T-helper 2 cell (primary cell): Measurements from ENCODE around the gene YTHDC1.
A peak's percentile ranks its signal among the peaks of the same experiment; 100 is the strongest.

Experiments
- DNase-seq, 5 experiments: peaks; one replicate each; pipeline versions ENCODE4 v3.0.0 to v3.0.0-alpha.2; 2012 to 2022

Gene YTHDC1

GRCh38 chr4:68358988-68359387 is 9.1 kb upstream of the YTHDC1 start:
- no peak for DNase-seq

GRCh38 chr4:68352791-68353190 is 2.9 kb upstream of the YTHDC1 start:
- DNase-seq, result no peak

GRCh38 chr4:68349279-68349648 is 626 bp downstream of the YTHDC1 start:
- peak in 1 of 5 experiments; percentile 45 for DNase-seq

GRCh38 chr4:68348577-68348976 is 1.3 kb downstream of the YTHDC1 start:
- no peak for DNase-seq

GRCh38 chr4:68347845-68348244 is 2.0 kb downstream of the YTHDC1 start:
- no peak for DNase-seq

GRCh38 chr4:68346461-68346860 is 3.4 kb downstream of the YTHDC1 start:
- peak in 1 of 5 experiments; percentile 12 for DNase-seq

GRCh38 chr4:68344785-68345184 is 5.1 kb downstream of the YTHDC1 start:
- DNase-seq, result no peak

GRCh38 chr4:68344049-68344448 is 5.8 kb downstream of the YTHDC1 start:
- DNase-seq, result no peak

GRCh38 chr4:68342134-68342533 is 7.8 kb downstream of the YTHDC1 start:
- no peak for DNase-seq

GRCh38 chr4:68338625-68339024 is 11.3 kb downstream of the YTHDC1 start:
- DNase-seq, result no peak

GRCh38 chr4:68337522-68337921 is 12.4 kb downstream of the YTHDC1 start:
- DNase-seq, result no peak

GRCh38 chr4:68337004-68337403 is 12.9 kb downstream of the YTHDC1 start:
- no peak for DNase-seq

GRCh38 chr4:68336530-68336929 is 13.4 kb downstream of the YTHDC1 start:
- no peak for DNase-seq

- DNase-seq, result no peak
Observed at GRCh38 chr4:68326141-68326540, 23.7 kb downstream of the YTHDC1 start.

- no peak for DNase-seq
Observed at GRCh38 chr4:68324519-68325262, 25.2 kb downstream of the YTHDC1 start.

GRCh38 chr4:68319040-68319439 is 30.9 kb downstream of the YTHDC1 start:
- DNase-seq, result peak in 1 of 5 experiments; percentile 42

- no peak for DNase-seq
Observed at GRCh38 chr4:68316193-68316969, 33.5 kb downstream of the YTHDC1 start.

- DNase-seq, result no peak
Observed at GRCh38 chr4:68310651-68311247, 39.1 kb downstream of the YTHDC1 start.

- DNase-seq, result no peak
Observed at GRCh38 chr4:68304731-68305130, 45.2 kb downstream of the YTHDC1 start.

GRCh38 chr4:68299492-68300457 is 50.1 kb downstream of the YTHDC1 start:
- peak in 1 of 5 experiments; percentile 7 for DNase-seq

- DNase-seq, result no peak
Observed at GRCh38 chr4:68297137-68297536, 52.8 kb downstream of the YTHDC1 start.

GRCh38 chr4:68291256-68291655 is 58.6 kb downstream of the YTHDC1 start:
- no peak for DNase-seq

GRCh38 chr4:68288393-68288740 is 61.5 kb downstream of the YTHDC1 start:
- DNase-seq, result no peak
